Middle frontal gyrus (tissue), 1 donor: ENCODE data around the gene CLMN.

Source experiments
- DNase-seq: peaks from one replicate; pipeline ENCODE4 v3.0.0-alpha.2; 2015; ENCODE audit warnings: low spot score; ENCODE audit errors: extremely low spot score

Gene CLMN

GRCh38 chr14:95245334-95245733, 74.4 kb downstream of the CLMN start:
- no peak for DNase-seq

GRCh38 chr14:95244587-95244986, 75.1 kb downstream of the CLMN start:
- no peak for DNase-seq

DNA sequence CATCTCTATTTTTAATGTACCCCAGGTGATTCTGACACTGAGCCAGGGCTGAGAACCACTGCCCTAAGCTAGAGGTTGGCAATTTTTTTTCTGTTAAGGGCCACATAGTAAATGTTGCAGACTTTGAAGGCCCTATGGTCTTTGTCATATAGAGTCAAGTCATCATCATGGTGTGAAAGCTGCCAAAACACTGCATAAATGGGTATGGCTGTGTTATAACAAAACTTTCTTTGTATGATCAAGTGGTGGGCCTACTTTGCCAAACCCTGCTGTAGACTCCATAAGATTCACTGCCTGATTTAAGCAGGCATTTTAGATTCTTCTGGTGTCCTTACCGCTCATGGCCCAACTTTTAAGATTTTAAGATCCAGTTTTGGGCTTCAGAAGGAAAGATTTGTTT, 76.8 kb downstream of the CLMN start:
- DNase-seq, result no peak

GRCh38 chr14:95240859-95241813, 78.6 kb downstream of the CLMN start:
- no peak for DNase-seq

DNA sequence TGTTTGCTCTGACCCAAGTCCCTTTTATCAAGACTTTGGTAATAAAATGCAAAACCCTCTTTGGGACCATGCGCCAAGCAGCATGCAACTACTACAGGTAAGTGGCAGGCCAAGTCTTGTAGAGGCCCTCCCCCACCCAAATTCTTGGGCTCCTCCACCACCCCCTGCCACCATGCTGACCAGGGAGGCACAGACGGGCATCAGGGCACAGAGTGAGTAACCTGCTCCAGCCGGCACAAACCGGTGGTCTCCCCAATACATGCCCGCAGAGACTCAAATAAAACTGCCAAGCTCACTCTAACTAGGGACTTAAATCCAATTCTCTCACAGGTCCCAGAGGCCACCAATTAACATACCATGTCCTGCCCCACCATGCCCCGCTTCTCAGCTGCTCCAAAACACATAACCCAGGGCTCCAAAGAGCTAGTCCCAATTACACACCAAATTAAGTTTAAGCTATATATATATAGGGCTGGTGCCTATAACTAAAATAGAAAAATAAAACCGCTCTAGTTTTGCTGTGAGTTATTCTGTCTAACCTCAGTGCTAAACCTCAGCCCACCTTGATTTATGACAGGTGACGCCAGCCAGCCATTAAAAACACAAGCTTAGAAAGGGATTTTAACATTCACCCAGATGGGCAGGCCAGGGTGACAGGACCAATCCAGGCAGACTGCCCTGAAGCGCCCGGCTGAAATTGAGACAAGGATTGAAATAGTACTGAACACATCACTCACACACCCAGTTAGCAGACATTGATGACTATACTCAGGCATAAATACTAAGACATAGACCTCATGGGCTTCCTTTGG, 81.0 kb downstream of the CLMN start:
- no peak for DNase-seq

- DNase-seq, result no peak
Measured at GRCh38 chr14:95237958-95238340, 81.8 kb downstream of the CLMN start.

DNA sequence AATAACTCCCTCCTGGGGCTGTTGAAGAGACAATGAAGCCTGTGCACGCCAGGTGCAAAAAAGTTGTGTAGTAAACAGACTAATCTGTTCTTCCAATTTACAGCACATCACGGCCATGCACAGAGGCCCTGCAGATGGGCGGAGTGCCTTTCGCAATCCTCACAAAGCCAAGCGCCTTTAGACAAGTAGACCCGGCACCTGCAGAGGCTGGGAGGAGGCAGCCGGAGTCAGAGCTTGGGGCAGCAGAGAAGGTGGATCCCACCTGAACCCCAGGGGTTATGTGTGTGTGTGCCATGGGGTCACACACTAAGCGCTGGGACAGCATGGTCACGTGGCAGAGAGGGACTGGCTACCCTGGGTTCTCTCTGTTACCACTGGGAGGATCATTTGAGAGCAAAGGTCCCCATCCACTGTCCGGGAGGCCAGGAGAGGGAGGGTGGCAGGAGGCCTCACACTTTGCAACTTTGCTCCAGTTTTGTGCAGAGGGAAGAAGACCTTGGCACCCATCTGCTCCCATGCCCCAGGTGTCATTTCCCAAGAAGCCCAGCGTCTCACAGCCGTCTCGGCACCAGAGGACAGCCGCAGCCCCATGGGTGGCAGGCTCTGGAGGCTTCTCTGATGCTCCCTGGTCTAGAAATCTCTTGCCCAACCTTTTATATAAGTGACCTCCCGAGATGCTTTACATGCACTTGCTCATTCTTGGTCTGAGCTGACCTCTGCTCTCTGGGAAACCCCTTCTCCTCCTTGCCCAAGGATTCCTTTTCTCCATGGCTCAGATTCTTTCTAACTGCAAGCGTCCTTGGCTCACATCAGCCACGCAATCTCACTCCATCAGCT, 82.4 kb downstream of the CLMN start:
- DNase-seq, result no peak

DNA sequence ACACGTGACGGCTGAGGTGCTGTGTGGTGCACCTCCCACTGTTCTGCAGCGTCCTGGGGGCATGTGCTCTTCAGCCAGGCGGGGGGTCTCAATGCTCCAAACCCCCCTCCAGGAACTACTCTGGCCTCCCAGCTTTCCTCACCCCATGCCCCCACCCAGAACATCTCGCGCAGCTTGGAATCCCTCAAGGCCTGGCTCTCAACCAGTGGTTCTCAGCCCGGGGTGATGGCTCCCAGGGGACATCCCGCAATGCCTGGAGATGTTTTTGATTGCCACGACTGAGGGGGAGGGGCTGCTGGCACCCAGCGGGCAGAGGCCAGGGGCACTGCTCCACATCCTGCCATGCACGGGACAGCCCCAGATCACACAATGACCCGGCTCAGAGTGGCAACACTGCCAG, 83.5 kb downstream of the CLMN start:
- no peak for DNase-seq

DNA sequence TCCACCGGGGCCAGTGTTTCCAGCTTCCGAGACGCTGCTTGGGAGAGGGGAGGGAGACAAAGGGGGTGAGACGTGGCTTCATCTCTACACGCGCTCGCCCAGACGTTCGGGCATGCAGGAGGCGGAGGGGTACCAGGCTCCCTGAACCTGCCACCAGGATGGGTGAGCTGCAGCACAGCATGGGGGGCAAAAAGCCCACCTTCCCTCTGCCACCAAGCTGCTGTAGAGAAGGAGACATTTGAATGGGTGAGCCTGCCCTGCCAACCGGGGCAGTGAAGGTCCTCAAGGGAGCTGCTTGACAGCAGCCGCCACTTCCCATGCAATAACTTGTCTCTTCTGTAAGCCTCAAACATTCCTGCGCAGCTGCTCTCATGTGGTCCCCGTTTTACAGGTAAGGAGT, 83.9 kb downstream of the CLMN start:
- DNase-seq, result no peak

DNA sequence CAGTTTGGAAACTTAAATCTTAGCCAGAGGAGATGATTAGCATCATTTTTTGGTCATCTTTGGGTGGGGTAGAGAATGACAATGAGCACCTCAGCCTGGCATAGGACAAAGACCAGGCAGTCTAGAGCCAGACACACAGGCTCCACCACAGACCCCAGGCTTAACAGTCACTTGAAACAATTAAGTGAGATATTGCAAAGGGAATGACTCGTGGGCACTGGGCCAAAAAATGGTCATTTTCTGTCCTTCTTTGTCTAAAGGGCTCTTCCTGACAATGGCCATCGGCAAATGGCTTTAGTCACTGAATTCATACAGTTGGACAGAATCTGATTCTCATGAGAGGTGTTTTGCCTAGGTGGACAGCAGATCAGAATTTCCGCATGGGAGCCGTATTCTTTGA, 84.4 kb downstream of the CLMN start:
- no peak for DNase-seq

GRCh38 chr14:95234426-95234825, 85.3 kb downstream of the CLMN start:
- no peak for DNase-seq

GRCh38 chr14:95233702-95234241, 85.9 kb downstream of the CLMN start:
- DNase-seq, result no peak

DNA sequence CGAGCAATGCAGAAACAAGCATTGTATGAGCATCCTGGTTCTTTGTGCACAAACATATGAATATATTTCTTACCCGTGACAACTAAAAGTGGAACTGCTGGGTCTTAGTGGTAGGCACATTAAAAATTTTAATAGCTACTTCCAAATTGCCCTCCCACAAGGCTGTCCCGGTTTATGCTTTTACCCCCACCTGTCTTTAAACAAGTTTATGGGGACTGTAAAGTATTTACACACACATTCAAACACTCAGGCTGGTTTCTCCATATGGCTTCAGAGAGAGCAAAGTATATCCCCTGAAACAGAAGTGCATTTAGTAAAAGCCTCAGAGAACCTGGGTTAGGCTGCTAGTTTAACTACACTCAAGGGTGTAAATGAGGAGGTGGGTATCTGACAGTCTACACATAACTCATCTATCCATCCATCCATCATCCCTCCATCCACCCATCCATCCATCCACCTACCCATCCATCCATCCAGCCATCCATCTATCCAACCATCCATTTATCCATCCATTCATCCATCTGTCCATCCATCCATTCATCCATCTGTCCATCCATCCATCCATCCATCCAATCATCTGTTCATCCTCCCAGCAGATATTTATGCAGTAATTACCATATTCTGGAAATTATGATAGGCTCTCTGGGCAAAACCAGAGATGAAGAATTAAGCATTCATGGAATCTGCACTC, 86.7 kb downstream of the CLMN start:
- DNase-seq, result no peak

- no peak for DNase-seq
Measured at GRCh38 chr14:95231966-95232633, 87.6 kb downstream of the CLMN start.

DNA sequence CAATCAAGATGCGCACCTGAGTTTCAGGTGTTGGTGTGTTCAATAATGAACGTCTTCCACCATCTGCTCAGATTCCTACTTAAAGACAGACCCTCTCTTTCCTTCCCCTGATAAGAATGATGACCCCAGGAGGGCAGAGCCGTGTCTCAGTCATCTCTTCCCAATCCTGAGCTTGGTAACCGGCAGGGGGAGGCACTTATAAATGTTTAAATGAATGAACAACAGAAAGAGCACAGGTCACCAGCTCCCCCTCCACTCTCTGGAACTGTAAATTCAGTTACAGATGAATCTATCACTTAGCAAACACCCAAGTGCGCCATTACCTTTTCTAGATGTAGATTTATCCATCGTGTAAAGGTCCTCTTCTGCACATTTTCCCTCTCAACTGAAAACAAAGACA, 90.0 kb downstream of the CLMN start:
- DNase-seq, result no peak

DNA sequence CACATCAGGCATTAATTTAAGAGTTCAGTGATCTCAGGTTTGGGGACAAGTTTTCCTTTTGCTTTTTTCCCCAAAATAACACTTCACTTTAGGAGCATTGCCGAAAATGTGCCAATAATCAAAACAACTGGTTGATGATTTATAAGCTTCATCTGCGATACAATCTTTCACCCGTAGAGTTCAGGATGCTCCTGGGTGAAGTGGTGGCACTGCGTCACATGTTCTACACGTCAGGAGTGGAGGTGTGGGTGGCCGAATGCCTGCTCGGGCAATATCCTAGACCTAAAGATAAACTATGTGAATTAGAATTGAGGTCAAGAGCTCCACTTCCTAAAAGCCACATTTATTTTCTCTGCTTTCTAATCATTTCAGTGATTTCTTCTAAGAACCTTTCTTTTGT, 91.5 kb downstream of the CLMN start:
- no peak for DNase-seq

GRCh38 chr14:95227279-95227860, 92.3 kb downstream of the CLMN start:
- no peak for DNase-seq

DNA sequence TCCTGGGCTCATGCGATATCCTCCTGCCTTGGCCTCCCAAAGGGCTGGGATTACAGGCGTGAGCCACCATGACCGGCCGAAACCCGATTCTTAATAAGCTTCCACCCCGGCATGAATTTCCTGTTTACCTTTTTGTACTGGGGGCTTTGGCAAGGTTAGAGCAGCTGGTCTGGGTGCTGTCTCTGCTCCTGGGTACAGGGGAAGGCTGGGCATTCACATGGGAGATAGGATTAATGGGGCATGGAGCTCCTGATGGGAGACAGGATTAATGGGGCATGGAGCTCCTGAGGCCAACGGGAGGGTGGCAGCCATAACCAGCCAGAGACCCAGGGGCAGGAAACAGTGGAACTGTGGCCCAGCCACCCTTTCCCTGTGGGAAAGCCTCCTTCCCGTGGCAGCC, 92.9 kb downstream of the CLMN start:
- no peak for DNase-seq

- no peak for DNase-seq
Measured at GRCh38 chr14:95225251-95225887, 94.3 kb downstream of the CLMN start.
